ENCODE results near the gene PI4KA.

GRCh38 chr22:20663941-20664593 is 194.5 kb downstream of the PI4KA start:
- TF ChIP-seq, protein P1, sequence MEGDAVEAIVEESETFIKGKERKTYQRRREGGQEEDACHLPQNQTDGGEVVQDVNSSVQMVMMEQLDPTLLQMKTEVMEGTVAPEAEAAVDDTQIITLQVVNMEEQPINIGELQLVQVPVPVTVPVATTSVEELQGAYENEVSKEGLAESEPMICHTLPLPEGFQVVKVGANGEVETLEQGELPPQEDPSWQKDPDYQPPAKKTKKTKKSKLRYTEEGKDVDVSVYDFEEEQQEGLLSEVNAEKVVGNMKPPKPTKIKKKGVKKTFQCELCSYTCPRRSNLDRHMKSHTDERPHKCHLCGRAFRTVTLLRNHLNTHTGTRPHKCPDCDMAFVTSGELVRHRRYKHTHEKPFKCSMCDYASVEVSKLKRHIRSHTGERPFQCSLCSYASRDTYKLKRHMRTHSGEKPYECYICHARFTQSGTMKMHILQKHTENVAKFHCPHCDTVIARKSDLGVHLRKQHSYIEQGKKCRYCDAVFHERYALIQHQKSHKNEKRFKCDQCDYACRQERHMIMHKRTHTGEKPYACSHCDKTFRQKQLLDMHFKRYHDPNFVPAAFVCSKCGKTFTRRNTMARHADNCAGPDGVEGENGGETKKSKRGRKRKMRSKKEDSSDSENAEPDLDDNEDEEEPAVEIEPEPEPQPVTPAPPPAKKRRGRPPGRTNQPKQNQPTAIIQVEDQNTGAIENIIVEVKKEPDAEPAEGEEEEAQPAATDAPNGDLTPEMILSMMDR (IDR thresholded peaks at IDR 0.05; ENCODE audit: insufficient read depth, low read length) = no peak
- TF ChIP-seq, protein P2, sequence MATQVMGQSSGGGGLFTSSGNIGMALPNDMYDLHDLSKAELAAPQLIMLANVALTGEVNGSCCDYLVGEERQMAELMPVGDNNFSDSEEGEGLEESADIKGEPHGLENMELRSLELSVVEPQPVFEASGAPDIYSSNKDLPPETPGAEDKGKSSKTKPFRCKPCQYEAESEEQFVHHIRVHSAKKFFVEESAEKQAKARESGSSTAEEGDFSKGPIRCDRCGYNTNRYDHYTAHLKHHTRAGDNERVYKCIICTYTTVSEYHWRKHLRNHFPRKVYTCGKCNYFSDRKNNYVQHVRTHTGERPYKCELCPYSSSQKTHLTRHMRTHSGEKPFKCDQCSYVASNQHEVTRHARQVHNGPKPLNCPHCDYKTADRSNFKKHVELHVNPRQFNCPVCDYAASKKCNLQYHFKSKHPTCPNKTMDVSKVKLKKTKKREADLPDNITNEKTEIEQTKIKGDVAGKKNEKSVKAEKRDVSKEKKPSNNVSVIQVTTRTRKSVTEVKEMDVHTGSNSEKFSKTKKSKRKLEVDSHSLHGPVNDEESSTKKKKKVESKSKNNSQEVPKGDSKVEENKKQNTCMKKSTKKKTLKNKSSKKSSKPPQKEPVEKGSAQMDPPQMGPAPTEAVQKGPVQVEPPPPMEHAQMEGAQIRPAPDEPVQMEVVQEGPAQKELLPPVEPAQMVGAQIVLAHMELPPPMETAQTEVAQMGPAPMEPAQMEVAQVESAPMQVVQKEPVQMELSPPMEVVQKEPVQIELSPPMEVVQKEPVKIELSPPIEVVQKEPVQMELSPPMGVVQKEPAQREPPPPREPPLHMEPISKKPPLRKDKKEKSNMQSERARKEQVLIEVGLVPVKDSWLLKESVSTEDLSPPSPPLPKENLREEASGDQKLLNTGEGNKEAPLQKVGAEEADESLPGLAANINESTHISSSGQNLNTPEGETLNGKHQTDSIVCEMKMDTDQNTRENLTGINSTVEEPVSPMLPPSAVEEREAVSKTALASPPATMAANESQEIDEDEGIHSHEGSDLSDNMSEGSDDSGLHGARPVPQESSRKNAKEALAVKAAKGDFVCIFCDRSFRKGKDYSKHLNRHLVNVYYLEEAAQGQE (IDR thresholded peaks at IDR 0.05; ENCODE audit: insufficient replicate concordance, low read depth) = no peak
- TF ChIP-seq GABPA (IDR thresholded peaks at IDR 0.05; ENCODE audit: low read depth) = no peak

Data from HL-60 (cell line).